GM21381 (cell line): ENCODE data around the gene CLCN4.

Source experiments
- ATAC-seq: cut with Tn5 transposase; IDR thresholded peaks from one replicate; pipeline ENCODE4 v1.9.1; 2021; ENCODE audit warnings: mild to moderate bottlenecking, moderate library complexity; ENCODE audit not compliant: unreplicated experiment

Gene CLCN4

GRCh38 chrX:10166248-10166716 lies 9.5 kb downstream of the CLCN4 start:
- no peak for ATAC-seq

DNA sequence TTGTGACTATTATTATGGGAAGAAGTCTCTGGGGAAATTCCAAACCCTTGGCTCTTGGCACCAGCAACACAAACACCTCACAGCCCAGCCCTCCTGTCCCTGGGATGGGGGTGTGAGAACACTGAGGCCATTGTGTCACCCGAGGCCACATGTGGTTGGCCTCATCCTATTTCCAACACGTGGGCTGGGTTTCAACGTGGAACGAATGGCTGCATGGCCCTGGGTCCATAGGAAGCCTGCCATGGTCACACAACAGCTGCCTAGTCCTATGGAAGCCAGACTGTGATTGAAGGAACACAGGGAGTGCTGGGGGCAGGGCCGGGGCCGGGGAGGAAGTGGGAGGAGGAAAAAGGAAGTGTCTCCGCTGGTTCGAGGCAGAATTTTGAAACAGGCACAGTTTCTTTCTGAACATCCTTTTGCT lies 10.0 kb downstream of the CLCN4 start:
- ATAC-seq: peak; percentile 38

DNA sequence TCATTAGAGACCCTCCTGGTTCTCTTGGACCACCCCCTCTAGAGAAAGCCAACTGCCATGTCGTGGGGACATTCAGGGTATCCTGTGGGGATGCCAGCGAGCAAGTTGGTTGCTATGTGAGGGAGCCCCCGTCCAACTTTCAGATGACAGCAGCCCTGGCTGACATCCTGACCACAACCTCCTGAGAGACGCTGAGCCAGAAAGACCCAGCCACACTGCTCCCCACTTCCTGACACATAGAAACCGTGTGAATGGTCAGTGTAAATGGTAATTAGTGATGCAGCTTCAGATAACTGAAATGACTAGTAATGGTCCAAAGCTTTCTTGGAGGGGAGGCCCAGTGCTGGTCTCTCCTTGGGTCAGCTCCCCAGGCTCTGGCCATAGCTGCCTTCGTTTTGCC lies 10.8 kb downstream of the CLCN4 start:
- ATAC-seq: peak; percentile 75

DNA sequence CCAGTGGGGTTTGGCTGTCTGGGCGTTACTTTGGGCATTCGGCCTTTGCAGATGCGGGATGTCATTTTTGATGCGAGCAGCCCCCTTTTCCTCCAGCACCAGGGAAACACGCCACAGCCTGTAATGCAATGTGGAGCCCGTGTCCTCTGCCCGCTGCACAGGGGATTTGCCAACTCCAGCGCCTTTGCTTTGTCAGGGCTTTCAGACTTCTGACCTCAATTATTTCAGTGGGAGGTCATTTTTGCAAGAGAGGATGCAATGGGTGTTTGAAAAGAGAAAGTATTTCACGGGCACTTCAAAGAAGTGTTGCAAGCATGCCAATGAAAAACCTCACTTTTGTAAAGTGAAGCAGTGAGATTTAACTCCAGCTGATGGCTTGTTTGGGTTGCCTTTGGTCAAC lies 11.5 kb downstream of the CLCN4 start:
- no peak for ATAC-seq

DNA sequence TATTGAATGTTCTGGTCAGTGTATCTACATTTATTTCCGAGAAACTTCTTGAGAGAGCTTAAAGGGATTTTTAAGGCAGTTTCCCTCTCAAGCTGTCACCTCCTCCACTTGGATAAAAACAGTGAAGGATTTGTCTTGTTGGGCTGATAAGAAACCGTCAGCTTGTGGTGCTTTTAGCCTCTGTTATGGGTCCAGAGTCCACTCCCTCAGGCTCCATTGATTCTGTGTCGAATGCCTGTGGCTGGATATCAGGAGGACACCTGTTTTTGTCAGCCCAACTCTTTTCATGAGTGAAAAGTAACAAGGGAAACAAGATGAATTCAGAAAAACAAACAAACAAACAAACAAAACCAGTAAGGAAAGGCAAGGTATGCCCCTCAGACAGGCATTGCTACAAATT lies 12.4 kb downstream of the CLCN4 start:
- ATAC-seq: no peak

DNA sequence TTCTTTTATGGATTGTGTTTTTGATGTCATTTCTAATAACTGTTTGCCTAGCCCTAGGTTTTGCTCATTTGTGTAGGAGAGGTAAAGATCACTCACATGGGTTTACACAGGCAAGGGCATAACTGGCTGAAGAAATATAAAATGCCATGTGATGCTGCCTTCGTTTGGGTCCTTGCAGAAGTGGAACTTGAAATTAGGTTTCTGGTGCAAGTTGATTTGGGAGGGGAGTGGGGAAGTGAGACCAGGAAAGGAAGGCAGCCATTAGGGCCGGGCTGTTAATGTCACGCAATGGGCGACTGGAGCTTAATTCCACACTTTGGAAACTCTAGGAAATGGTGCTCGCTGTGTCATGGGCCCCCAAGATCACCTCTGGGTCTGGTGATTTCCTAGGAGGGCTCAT lies 14.5 kb downstream of the CLCN4 start:
- ATAC-seq: no peak

- no peak for ATAC-seq
Measured at GRCh38 chrX:10172877-10173276, 16.1 kb downstream of the CLCN4 start.

DNA sequence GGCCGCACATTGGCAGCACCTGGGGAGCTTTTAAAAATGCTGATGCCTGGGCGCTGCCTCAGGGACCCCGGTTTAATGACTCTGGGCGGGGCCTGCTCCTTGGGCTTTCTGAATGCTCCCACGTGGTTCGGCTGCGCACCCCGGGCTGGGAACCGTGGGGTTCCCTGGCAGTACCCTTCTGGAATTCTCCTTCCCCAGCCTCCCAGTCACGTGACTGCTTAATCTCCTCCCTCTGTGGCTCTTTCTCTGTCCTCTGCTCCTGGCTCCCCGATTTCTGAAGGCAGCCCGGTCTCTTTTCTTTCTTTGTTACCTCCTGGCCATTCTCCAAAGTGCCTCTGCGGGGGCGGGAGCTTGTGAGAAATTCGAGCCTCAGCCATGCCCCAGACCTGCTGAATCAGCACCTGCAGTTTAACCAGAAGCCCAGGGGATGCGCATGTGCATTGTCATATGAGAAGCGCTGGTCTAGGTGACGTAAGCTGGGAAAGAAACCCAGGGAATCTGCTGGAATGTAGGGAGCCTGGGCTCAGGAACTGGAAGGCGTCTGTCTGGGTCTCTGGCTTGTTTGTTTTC lies 16.6 kb downstream of the CLCN4 start:
- ATAC-seq: no peak

DNA sequence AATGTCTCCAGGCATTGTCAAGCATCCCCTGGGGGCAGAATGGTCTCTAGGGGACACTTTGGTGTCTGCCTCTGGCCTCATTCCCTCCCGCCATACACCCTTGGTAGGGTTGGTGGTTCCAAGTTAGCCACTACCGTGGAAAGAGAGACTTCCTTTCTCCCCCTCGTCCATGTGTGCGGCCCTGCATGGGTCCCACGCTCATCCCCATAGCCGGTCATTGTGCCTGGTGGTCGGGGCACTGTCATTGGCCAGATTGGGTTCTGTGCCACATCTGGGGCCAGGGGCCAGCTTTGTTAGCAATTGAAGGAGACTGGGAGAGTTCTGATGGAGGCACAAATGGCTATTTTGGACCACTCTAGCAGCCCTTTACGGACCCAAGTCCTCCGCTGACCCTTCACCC lies 17.3 kb downstream of the CLCN4 start:
- no peak for ATAC-seq

DNA sequence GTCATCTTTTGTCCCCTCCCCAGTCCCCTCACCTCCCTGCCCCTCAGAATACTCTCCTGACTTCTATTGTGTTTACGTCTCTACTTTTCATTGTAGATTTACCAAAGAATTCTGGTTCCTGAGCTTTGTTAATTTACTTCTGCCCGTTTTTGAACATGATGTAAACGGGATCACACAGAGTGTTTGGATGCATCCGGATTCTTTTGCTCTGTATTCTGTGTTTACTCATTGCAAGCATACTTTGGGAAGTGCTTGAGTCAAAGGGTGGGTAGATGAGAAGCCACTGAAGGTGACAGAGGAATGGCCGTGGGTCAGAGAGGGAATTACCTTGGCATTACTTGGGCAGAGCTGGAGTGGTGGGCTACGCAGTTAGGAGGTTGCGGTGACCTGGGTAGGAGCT lies 18.0 kb downstream of the CLCN4 start:
- ATAC-seq: no peak

GRCh38 chrX:10175319-10175871 lies 18.6 kb downstream of the CLCN4 start:
- no peak for ATAC-seq

- no peak for ATAC-seq
Measured at GRCh38 chrX:10176121-10177003, 19.6 kb downstream of the CLCN4 start.

- ATAC-seq: no peak
Measured at GRCh38 chrX:10177004-10177396, 20.2 kb downstream of the CLCN4 start.

- ATAC-seq: no peak
Measured at GRCh38 chrX:10177601-10178000, 20.8 kb downstream of the CLCN4 start.

DNA sequence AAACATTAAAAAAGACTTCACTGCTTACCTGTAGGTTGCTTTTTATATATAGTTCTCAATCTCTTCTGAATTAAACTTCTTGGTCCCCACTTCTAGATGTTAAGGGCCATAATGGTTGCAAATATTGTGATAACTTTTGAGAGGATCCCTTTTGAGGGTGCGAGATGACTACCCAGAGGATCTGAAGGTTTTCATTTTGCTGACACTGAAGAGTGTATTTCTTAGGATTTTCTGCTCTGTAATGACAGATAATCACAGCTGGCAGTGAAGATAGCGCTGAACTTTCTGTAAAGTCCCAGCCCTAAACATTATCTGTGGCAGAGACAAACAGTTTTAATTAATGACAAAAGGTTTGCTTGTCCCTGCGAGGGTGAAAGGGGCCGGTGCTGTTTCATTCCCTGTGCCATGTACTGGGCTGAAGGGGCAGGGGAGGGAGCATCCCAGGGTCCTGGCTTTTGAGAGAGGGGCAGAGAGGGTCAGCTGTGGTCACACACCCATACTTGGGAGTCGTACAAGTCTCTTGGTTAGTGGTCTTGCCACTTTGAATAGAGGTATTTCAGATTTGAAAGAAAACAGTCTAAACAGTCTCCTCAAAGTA lies 22.2 kb downstream of the CLCN4 start:
- no peak for ATAC-seq

- ATAC-seq: no peak
Measured at GRCh38 chrX:10183760-10184159, 27.0 kb downstream of the CLCN4 start.

DNA sequence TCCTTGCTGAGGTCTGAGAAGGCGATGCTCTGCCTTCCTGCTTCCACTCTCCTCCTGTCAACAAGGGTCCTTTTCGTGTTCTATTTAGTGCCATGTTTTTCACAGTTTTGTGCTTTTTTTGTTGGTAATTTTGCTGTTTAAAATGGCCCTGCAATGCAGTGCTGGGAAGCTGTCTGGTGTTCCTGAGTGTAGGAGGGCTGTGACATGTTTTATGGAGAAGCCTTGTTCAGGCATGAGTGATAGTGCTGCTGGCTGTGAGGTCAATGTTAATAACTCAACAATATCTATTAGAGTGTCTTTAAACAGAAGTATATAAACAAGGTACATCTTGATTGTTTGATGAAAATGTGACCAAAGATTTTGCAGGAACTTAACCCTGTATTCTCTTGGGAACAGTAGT lies 27.6 kb downstream of the CLCN4 start:
- ATAC-seq: no peak

- no peak for ATAC-seq
Measured at GRCh38 chrX:10186355-10186754, 29.6 kb downstream of the CLCN4 start.

- ATAC-seq: no peak
Measured at GRCh38 chrX:10187421-10187820, 30.6 kb downstream of the CLCN4 start.

- no peak for ATAC-seq
Measured at GRCh38 chrX:10189317-10190268, 32.8 kb downstream of the CLCN4 start.

DNA sequence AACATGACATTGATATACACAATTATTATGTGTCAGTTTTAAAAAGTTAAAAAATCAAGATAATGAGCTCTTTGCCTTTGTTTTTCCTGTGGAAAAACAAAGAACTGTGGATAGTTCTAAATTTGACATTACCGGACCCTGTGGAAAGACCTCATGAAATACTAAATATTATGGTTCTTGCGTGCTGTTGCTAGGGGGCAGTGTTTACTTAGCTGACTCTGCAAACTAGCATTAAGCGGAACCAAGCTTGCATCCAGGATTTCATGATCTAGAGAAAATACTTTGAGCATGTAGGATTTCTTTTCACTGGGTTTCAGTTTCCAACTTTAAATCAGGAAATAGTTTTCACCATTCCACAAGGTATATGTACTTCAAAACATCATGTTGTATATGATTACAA lies 33.6 kb downstream of the CLCN4 start:
- ATAC-seq: peak; percentile 60
